Measurements from ENCODE around the gene RBM3.
A peak's percentile ranks its signal among the peaks of the same experiment; 100 is the strongest.

RBM3 gene

GRCh38 chrX:48578661-48579128 lies 4.4 kb downstream of the RBM3 start:
- no peak for DNase-seq

- DNase-seq = no peak
Observed at GRCh38 chrX:48579259-48579658, 5.0 kb downstream of the RBM3 start.

GRCh38 chrX:48580662-48581061 lies 6.4 kb downstream of the RBM3 start:
- no peak for DNase-seq

- DNase-seq = no peak
Observed at GRCh38 chrX:48584698-48585097, 10.4 kb downstream of the RBM3 start.

GRCh38 chrX:48589482-48590162 lies 15.3 kb downstream of the RBM3 start:
- DNase-seq = no peak

- DNase-seq = no peak
Observed at GRCh38 chrX:48590203-48591103, 16.2 kb downstream of the RBM3 start.

GRCh38 chrX:48591255-48591791 lies 17.0 kb downstream of the RBM3 start:
- no peak for DNase-seq

GRCh38 chrX:48592971-48593370 lies 18.7 kb downstream of the RBM3 start:
- DNase-seq = no peak

- no peak for DNase-seq
Observed at GRCh38 chrX:48595929-48596328, 21.6 kb downstream of the RBM3 start.

- DNase-seq = peak; percentile 78 to 82
Observed at GRCh38 chrX:48597353-48598264, 23.3 kb downstream of the RBM3 start, which contains the start of gene WDR13. Gene WDR13 (plus strand): TSS chrX:48597492. CDS start chrX:48597997, 505 bp downstream.

GRCh38 chrX:48598614-48599013 lies 24.3 kb downstream of the RBM3 start:
- DNase-seq = no peak

- DNase-seq = no peak
Observed at GRCh38 chrX:48599341-48599740, 25.1 kb downstream of the RBM3 start.

- no peak for DNase-seq
Observed at GRCh38 chrX:48600226-48600625, 25.9 kb downstream of the RBM3 start.

- no peak for DNase-seq
Observed at GRCh38 chrX:48601741-48602394, 27.6 kb downstream of the RBM3 start.

- DNase-seq = no peak
Observed at GRCh38 chrX:48604701-48605100, 30.4 kb downstream of the RBM3 start.

- no peak for DNase-seq
Observed at GRCh38 chrX:48606091-48606490, 31.8 kb downstream of the RBM3 start.

GRCh38 chrX:48611703-48612102 lies 37.4 kb downstream of the RBM3 start:
- DNase-seq = no peak

GRCh38 chrX:48613502-48614160 lies 39.3 kb downstream of the RBM3 start:
- DNase-seq = no peak

GRCh38 chrX:48616576-48616975 lies 42.3 kb downstream of the RBM3 start:
- DNase-seq = no peak

- DNase-seq = no peak
Observed at GRCh38 chrX:48617542-48618340, 43.5 kb downstream of the RBM3 start.

Measured in stimulated activated CD4-positive, alpha-beta T cell treated with anti-CD3 and anti-CD28 coated beads, Interleukin-2, amount 100 ng/mL, for 48 hours (primary cell).